SKM-1 (cell line): Measurements from ENCODE around the gene CLEC10A.
"Not testable (repeated sequence)": the region's sequence is repeated elsewhere in the genome, so short reads cannot be mapped to it uniquely, and the experiment has no call there.

Experiments used
- DNase-seq: peaks from one replicate; lab custom pipeline; 2025; ENCODE audit not compliant: unreplicated experiment; lab: John Stamatoyannopoulos, UW

The CLEC10A gene

DNA sequence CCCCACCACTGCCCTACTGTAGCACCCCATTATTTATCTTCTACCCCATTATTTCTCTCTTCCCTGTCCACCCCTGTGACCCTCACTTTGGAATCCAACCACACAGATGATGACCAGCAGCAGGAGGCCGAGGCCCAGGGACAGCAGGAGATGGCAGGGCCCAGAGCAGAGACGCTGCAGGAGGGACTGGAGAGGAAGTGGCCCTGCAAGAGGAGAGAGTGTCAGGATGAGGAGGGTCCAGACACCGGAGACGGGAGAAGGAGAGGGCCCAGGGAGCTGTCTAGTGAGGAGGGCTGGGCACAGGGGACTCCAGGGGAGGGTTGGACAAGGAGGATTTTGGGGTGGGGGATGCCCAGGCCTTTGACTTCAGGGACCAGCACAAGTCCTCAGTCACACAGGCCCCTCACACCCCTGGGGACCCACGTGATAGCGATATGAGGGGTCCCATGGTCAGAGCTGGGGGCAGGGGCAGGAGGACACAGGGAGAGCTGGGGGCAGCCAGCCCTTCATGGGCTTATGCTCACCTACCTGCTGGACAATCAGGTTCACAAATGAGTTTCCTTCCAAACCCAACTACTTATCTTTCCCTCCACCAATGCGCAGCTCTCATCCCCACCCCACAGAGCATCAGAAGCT is 2.0 kb downstream of the CLEC10A start:
- DNase-seq, result no peak

DNA sequence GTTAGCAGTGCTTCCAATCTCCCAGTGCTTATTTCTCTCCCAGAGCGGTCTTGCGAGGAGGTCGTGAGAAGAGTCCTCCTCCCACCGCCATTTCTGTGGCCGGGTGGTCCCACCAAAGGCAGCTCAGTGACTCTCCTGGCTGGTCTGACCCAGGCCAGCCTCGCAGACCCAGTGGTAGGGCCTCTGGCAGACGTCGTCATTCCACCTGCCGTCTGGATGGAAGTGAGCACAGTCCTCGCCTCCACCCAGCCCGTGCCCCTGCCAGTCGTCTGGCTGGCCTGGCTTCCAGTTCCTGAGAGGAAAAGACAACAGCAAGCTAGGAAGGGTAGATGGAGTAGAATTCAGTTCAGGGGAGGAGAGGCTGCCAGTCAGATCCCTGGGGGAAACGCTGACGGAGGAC is 5.1 kb downstream of the CLEC10A start:
- DNase-seq, result no peak

DNA sequence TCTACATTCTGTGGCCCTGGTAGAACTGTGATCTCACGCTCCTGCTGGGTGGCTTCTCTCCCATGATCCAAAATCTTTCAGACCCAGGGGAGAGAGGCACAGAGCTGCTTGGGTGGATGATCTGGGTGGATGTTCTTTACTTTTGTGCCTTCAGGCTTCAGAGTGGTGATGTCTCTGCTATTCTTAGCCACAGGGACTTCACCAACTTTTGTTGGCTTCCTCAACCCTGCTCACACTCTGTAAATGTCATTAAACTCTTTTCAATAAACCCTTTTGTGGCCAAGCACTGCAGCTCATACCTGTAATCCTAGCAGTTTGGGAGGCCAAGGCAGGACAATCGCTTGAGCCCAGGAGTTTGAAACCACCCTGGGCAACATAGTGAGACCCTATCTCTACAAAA is 7.6 kb downstream of the CLEC10A start:
- no peak for DNase-seq

DNA sequence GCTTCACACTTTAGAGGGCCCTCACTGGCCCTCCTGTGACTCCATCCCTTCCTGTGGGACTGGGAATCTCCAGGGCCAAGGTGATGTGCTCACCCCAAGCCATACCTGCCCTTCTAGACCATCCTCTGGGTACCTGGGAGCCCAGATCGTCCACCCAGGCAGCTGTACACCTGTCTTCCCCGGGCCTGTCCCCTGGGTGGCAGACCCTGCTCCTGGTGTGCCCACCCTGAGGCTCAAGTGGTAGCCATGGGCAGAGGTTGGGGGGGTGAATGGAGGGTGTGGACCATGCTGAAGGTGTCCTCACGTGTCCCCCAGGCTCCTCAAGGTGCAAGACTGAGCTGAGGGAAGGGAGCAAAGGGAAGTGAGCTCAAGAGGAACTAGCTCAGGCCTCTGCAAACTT is 9.3 kb downstream of the CLEC10A start:
- no peak for DNase-seq

DNA sequence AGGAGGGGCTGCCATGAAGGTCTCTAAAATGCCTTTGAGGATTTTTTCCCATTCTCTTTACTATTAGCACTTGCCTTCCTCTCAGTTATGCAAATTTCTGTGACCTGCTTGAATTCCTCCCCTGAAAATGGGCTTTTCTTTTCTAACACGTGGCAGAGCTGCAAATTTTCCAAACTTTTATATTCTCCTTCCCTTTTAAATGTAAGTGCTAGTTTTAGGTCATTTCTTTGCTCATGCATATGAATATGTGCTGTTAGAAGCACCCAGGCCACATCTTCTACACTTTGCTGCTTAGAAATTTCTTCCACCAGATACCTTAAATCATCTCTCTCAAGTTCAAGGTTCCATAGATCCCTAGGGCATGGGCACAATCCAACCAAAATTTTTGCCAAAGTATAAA is 11.8 kb downstream of the CLEC10A start:
- DNase-seq, result no peak

DNA sequence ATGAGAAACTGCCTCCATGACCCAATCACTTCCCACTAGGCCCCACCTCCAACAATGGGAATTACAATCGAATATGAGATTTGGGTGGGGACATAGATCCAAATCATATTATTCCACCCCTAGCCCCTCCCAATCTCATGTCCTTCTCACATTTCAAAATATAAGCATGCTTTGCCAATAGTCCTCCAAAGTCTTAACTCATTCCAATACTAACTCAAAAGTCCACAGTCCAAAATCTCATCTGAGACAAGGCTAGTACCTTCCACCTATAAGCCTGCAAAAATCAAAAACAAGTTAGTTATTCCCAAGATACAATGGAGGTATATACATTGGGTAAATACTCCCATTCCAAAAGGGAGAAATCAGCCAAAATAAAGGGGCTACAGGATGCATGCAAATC is 12.9 kb downstream of the CLEC10A start:
- no peak for DNase-seq

DNA sequence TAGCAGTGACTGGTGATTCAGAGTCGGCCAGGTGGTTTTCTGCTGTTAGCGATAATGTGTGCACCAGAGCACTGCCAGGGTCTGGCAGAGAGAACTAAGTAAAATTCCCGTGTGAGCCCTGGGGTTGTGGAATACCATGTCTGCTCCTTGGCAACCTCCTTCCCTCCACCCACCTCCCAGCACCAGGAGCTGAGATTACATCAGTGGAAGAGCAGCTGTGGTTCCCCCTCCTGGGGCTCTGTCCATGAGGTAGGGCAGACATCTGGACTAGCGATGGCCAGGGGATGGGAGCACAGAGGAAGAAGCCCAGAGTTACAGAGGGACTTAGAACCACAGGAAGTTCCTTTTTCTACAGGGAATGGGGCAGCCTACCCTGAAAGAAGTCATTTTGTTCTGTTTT is 15.8 kb downstream of the CLEC10A start:
- no peak for DNase-seq

DNA sequence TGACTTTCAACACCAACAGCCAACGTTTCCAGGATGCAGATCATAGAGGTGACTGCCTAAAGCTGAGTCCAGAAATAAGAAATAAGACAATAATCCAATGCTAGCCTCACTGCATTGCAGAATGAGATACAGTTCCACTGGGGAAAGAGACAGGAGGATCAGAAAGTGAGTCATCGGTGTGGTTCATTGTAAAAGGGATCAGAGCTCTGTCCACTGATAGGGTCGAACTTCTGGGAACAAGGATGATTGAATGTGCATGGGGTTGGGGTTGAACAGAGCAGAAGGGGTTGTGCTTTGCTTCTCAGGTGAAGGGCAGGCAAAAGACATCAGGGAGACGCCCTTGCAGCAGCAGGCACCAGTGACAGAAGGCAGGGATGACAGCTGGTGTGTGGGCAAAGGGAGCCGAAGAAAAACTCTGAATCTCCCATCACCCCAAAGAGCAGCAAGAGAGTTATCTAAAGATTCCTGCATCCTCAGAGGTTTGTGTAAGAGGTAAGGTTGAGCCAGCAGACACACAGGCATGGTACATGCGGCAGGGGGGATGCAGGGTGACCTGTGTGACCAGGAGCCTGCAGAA is 16.4 kb downstream of the CLEC10A start:
- DNase-seq, result no peak

DNA sequence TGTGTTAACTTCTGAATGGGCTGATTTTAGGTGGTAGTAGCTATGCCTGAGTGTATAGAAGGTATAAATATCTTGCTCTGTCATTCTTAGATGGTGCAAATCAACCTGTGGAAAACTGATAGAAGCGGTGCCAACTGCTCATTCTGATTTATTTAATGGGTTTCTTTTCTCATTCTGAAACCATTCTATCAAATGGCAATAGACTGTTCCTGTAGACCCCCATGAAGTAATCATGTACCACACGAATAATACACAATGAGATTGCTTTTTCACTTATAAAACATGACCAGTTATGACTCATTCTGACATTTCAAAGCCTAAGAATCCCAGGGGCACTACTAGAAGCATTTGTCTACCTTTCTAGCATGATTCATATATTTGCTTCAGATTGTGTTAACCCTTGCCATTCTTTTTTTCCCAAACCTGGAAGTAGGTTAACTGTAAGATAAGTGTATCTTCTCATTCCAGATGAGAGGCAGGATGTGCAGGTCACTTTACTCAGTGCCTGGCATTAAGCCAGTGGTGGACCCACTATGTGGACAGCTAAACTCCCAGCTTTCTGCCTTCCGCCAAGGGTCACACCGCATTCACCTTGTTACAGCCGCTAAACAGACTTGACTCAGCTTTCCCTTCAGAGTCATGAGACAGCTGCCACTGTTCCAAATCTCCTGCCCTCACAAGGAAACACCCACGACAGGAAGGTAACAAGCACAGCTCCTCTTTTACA is 19.7 kb downstream of the CLEC10A start:
- DNase-seq, result no peak

DNA sequence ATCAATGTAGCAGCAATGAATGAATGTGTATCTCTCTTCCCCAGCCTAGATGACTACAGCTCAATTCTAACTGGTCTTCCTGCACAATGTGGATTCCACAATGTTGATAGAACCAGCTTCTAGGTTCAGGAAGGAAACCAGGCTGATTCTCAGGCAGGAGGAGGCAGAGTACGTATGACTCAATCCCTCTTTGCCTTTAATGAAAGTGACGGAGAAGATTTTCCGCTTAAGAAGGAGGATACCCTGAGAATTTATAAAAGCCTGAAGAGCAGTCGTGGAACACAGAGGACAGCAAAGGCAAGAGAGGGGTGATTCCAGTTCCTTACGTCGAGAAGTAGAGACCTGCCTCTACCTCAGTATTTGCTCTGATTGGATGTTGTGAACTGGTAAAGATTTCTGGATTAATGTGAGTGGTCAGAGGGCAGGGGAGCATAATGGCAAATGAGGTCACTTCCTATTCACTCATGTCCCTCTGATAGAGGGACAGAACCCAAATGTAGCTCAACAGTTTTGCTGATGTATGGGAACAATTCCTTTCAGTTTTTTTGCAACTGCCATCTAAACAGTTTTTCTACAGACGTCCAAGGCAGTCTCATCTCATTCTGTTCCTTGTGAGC is 21.1 kb downstream of the CLEC10A start:
- DNase-seq, result no peak

DNA sequence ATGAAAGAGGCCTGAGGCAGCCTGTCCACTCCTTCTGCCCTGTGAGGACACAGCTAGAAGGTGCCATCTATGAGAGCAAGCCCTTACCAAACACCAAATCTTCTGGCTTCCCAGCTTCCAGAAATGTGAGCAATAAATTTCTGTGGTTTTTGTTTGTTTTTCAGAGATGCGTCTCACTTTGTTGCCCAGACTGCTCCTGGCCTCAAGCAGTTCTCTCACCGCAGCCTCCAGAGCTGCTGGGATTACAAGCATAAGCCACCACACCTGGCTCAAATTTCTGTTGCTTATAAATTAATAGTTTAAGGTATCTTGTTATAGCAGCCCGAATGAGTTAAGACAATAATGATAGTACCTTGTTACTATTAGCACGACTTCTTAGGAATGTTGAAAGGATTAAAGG is 23.7 kb downstream of the CLEC10A start:
- no peak for DNase-seq

DNA sequence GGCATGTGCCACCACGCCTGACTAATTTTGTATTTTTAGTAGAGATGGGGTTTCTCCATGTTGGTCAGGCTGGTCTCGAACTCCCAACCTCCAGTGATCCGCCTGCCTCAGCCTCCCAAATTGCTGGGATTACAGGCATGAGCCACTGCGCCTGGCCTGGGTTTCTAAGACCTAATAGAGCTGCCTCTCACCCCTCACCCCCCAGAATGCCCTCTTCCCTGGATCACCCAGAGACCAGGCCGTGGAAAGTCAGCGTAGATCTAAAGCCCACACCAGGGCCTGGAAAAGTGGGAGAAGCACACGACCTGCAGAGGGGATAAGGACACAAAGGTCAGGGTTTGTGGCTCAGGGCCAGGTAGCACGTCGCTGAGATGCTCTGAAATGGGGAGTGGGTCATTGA is 29.5 kb downstream of the CLEC10A start:
- not testable (repeated sequence) for DNase-seq

DNA sequence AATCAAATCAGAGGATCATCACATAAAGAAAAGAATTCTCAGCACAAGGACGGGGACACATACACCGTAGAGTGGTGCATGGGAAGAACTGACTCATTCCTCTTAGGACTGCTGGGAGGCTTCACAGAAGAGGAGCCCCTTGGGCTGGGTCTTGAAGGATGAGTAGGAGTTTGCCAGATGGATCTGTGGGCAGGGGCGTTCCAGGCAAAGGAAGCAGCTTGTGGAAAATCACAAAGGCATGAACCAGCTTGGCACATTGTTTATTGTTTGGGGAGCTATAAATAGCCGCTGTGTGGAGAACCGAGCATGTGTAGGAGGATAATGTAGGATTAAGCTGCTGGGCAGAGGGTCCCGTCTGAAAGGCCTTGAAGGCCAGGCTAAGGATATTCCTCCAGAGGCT is 31.1 kb downstream of the CLEC10A start:
- DNase-seq, result no peak

DNA sequence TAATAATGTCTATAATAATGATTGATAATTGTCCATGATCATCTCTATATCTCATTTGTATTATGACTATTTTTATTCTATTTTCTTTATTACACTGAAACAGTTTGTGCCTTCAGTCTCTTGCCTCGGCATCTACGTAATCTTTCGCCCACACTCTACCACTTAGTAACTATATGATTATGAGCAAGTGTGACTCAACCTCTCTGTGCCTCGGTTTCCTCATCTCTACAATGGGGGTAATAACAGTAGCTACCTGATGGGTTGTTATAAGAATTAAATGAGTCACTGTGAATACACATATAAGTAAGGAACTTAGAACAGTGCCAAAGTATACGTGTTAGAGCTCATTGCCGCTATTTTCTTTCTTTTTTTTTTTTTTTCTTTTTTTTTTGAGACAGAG is 32.5 kb downstream of the CLEC10A start:
- DNase-seq, result no peak

DNA sequence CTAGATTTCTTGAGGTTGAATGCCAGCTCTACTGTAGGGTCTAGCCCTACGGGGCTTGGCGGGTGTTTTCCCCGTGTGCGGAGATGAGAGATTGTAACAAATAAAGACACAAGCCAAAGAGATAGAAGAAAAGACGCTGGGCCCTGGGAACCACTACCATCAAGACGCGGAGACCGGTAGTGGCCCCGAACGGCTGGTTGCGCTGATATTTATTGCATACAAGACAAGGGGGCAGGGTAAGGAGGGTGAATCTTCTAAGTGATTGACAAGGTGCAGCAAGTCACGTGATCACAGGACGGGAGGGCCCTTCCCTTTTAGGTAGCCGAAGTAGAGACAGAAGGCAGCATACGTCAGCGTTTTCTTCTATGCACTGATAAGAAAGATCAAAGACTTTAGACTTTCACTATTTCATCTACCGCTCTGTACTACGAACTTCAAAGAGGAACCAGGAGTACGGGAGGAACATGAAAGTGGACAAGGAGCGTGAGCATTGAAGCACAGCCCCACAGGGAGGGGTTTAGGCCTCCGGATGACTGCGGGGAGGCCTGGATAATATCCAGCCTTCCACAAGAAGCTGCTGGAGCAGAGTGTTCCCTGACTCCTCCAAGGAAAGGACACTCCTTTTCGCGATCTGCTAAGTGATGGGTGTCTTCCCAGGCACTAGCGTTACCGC is 33.2 kb downstream of the CLEC10A start:
- DNase-seq, result not testable (repeated sequence)

DNA sequence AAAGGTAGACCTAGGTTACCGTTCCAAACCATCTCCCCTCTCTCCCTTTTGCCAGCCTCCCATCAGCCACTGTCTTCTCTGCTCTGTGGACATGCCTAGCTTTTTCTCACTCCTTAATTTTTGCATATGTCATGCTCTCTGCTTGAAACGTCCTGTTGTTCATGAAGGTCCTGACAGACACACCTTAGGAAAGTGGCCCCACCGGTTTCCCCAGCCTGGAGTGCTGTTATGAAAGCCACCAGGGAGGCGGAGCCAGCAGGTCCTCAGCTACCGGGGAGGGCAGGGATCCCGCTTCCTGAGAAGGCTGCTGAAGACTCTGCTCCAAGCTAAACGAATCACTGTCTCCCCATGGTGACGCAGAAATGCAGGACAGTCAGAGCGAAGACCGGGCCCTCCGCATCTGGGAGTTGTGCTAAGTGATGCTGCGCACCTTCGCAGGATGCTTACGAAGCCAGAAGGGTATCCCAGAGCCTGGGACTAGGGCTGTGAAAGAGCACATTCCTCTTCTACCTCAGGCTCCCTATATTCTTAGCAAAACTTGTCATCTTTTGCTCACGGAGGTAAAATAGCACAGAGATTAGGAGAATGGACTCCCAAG is 33.8 kb downstream of the CLEC10A start:
- no peak for DNase-seq

DNA sequence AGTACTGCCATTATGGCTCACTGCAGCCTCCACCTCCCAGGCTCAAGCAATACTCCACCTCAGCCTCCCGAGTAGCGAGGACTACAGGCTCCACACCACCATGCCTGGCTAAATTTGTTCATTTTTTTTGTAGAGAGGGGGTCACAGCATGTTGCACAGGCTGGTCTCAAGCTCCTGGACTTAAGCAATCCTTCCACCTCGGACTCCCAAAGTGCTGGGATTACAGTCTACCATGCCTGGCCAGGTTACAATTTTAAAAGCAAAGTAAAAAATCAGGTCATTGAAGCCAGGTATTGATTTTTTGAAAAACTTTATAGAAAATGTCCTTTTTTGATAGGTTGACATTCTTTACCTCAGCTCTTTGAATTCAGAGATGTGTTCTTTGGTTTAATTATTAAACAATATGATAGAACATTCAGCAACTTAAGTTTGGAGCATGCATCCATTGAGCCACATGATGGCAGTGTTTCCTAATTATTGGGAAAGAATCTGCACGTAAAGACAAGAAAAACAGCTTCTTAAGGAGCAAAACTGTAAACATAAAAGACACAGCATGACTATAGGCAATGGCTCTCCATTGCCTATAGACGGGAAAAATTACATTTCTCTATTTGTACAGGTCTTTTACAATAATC is 34.4 kb downstream of the CLEC10A start:
- no peak for DNase-seq

DNA sequence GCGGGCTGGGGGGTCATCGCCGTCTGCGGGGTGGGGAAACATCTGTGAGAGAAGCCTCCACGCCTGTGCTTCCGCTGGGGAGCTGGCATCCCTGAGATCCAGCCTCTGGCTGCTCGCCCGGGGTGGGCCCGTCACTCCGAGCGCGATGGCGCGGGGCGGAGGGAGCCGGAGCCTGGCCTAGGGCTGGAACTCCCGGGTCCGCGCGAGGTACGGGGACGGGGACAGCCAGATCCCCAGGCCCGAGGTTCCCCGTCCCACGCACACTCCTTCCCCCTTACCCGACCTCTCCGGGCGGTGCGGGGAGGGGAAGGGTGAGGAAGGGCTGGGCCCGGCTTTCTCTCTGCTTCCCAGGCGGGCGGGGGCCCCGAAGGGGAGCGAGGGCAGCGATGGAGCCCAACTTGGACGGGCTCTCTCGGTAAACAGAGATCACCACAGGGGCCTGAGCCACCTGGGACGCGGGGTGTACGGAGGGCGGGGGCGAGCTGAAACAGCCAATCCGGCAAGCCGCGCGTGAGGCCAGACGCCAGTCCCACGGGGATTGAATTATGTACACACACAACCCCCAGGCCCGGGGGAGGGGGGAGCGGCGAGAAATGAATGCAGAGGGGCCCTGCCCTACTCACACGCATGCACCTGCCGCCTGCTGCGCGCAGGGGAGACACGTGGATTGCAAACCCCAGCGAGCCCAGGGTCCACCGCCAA is 36.4 kb downstream of the CLEC10A start, which contains the start of gene SLC16A11:
Gene SLC16A11, minus strand, starts transcription at position 596 of the 702 bp plus-strand sequence. Its CDS starts 579 bp downstream, at position 17.
- DNase-seq, result no peak

DNA sequence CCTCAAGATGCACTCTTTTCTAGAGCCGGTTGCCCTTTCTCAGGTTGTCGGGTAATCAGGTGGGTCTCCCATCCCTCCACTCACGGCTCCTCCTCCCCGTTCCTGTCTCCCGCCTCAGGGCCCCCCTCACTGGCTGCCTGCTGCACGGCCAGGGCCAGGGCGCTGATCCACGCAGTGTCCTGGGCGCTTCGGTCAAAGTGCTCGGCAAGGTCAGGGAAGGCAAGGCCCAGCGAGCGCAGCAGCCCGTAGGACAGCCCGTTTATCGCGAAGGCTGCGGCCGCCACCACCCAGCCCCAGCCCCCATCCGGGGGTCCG is 36.9 kb downstream of the CLEC10A start:
- DNase-seq, result no peak

DNA sequence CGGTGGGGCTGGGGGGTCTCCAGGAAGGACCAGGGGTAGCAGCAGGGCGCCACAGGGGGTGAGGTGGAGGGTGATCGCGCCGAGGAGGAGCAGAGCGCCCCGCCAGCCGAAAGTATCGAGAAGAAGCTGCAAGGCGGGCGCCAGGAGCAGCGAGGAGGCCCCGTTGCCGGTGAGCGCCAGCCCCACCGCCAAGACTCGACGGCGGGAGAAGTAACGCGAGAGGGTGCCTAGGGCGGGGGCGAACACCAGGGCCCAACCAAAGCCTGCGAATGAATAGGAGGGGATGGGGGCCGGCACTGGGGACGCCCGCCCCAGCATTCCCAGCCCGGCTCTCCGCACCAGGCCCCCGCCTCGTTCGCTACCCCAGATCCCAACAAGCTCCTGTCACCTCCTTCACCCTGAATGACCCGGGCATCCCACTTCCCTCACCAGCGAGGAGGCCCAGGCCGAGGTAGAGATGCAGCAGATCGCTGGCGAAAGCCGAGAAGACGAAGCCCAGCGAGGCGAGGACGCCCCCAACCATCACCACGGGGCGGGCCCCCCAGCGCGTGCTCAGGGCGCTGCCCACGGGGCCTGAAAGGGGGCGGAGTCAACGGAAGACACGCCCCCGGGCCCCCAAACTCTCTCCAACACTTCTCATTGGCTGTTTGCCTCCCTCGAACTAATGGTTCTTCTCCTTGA is 37.4 kb downstream of the CLEC10A start:
- no peak for DNase-seq
